Liver (tissue), 9 donors: Measurements from ENCODE around the gene FOXN3. TPM values are rescaled to one million over a fixed set of nuclear protein-coding genes. Genes with fewer than 3 reads are reported as not detected.

Experiments
- DNase-seq: peaks from one replicate; pipeline ENCODE4 v3.0.0-alpha.2; 2017; ENCODE audit warnings: low spot score
- H3K27ac ChIP-seq, 2 donors: one replicate each; pipeline ENCODE4 v1.7.0; 2013; ENCODE audit warnings: inconsistent platforms in 2 of 2, low read length in 2 of 2, control low read depth in 1 of 2, low read depth in 1 of 2, mild to moderate bottlenecking in 1 of 2
- H3K27me3 ChIP-seq, 4 donors: one replicate each; pipeline versions ENCODE4 v1.6.1 to v1.7.0; 2013; ENCODE audit warnings: low read length in 3 of 4, inconsistent platforms in 1 of 4, mild to moderate bottlenecking in 1 of 4, moderate library complexity in 1 of 4; ENCODE audit not compliant: control insufficient read depth in 4 of 4, insufficient read depth in 4 of 4
- H3K36me3 ChIP-seq, 4 donors: one replicate each; pipeline versions ENCODE4 v1.6.1 to v1.7.0; 2013; ENCODE audit warnings: low read length in 3 of 4, mild to moderate bottlenecking in 3 of 4, low read depth in 1 of 4, moderate library complexity in 1 of 4; ENCODE audit not compliant: control insufficient read depth in 4 of 4, insufficient read depth in 3 of 4
- H3K4me1 ChIP-seq, 4 donors: one replicate each; pipeline versions ENCODE4 v1.6.1 to v1.7.0; 2013; ENCODE audit warnings: low read length in 3 of 4, mild to moderate bottlenecking in 3 of 4, moderate library complexity in 1 of 4; ENCODE audit not compliant: control insufficient read depth in 4 of 4, insufficient read depth in 4 of 4
- H3K4me3 ChIP-seq, 3 donors: one replicate each; pipeline versions ENCODE4 v1.6.1 to v1.7.0; 2013; ENCODE audit warnings: low read length in 3 of 3, control low read depth in 1 of 3, low read depth in 1 of 3, mild to moderate bottlenecking in 1 of 3
- H3K9ac ChIP-seq, 2 donors: one replicate each; pipeline ENCODE4 v1.7.0; 2013; ENCODE audit warnings: low read length in 2 of 2, mild to moderate bottlenecking in 2 of 2, moderate library complexity in 2 of 2, control low read depth in 1 of 2, low read depth in 1 of 2
- H3K9me3 ChIP-seq, 4 donors: one replicate each; pipeline versions ENCODE4 v1.6.1 to v1.7.0; 2013; ENCODE audit warnings: low read length in 3 of 4; ENCODE audit not compliant: control insufficient read depth in 4 of 4
- ATF3 ChIP-seq: IDR thresholded peaks from 2 replicates; pipeline ENCODE4 v1.6.1; 2016; ENCODE audit warnings: antibody characterized with exemption
- CTCF ChIP-seq: fragments of 150-350 bp; IDR thresholded peaks from 2 replicates; pipeline ENCODE4 v1.5.1; 2017; ENCODE audit warnings: improper control_type of control experiment, low read depth, low read length; ENCODE audit not compliant: missing input control
- EGR1 ChIP-seq, 2 donors: IDR thresholded peaks; 2 replicates each; pipeline ENCODE4 v1.6.1; 2016 to 2018; ENCODE audit warnings: antibody characterized with exemption in 2 of 2, low read depth in 2 of 2
- FOXA1 ChIP-seq: IDR thresholded peaks from 2 replicates; pipeline ENCODE4 v1.6.1; 2016; ENCODE audit warnings: antibody characterized with exemption
- FOXA2 ChIP-seq: IDR thresholded peaks from 2 replicates; pipeline ENCODE4 v1.6.1; 2016; ENCODE audit warnings: antibody characterized with exemption
- GABPA ChIP-seq, 2 donors: IDR thresholded peaks in 1 of 2; conservative IDR thresholded peaks in 1 of 2; 2 replicates each; pipeline ENCODE4 v1.6.1; 2016; ENCODE audit warnings: antibody characterized with exemption in 2 of 2, mild to moderate bottlenecking in 1 of 2, moderate library complexity in 1 of 2
- HNF4A ChIP-seq, 2 donors: conservative IDR thresholded peaks; 2 replicates each; pipeline ENCODE4 v1.6.1; 2016; ENCODE audit warnings: antibody characterized with exemption in 2 of 2, mild to moderate bottlenecking in 2 of 2
- HNF4G ChIP-seq: IDR thresholded peaks from 2 replicates; pipeline ENCODE4 v1.6.1; 2016; ENCODE audit warnings: antibody characterized with exemption
- JUND ChIP-seq, 2 donors: IDR thresholded peaks; 2 replicates each; pipeline ENCODE4 v1.6.1; 2016; ENCODE audit warnings: antibody characterized with exemption in 2 of 2
- RAD21 ChIP-seq, 2 donors: IDR thresholded peaks; 2 replicates each; pipeline ENCODE4 v1.6.1; 2016; ENCODE audit warnings: antibody characterized with exemption in 2 of 2, mild to moderate bottlenecking in 2 of 2
- REST ChIP-seq: IDR thresholded peaks from 2 replicates; pipeline ENCODE4 v1.6.1; 2016; ENCODE audit warnings: antibody characterized with exemption, mild to moderate bottlenecking
- RXRA ChIP-seq, 2 donors: IDR thresholded peaks; 2 replicates each; pipeline ENCODE4 v1.6.1; 2017 to 2018; ENCODE audit warnings: antibody characterized with exemption in 2 of 2, mild to moderate bottlenecking in 1 of 2
- SP1 ChIP-seq: IDR thresholded peaks from 2 replicates; pipeline ENCODE4 v1.6.1; 2018; ENCODE audit warnings: antibody characterized with exemption, mild to moderate bottlenecking
- TAF1 ChIP-seq: conservative IDR thresholded peaks from 2 replicates; pipeline ENCODE4 v1.6.1; 2016; ENCODE audit warnings: antibody characterized with exemption, mild to moderate bottlenecking
- YY1 ChIP-seq: IDR thresholded peaks from 2 replicates; pipeline ENCODE4 v1.6.1; 2016; ENCODE audit warnings: antibody characterized with exemption, mild to moderate bottlenecking
- ZBTB33 ChIP-seq: IDR thresholded peaks from 2 replicates; pipeline ENCODE4 v1.6.1; 2016; ENCODE audit warnings: antibody characterized with exemption
- WGBS: extraction: QIAGEN DNeasy Blood & Tissue Kit; methylation state at CpG from one replicate; pipeline ENCODE4 v1.1.7; 2013; 5-methylcytosine and 5-hydroxymethylcytosine counted together
- polyA plus RNA-seq, 2 donors: library from polyadenylated mRNA; stranded (reverse) in 1 of 2; unstranded in 1 of 2; fragments of 200-250 nt in 1 of 2; fragments of >200 nt in 1 of 2; fragmentation: Nextera tagmentation in 1 of 2; extraction: Ambion mirVana in 1 of 2; gene quantifications; one replicate each; pipeline versions ENCODE4 v1.2.1 to v1.2.3, GENCODE V29; 2013 to 2015
- total RNA-seq, 2 donors: library from RNA; depleted of rRNA; stranded (reverse); fragments of >200 nt; gene quantifications; one replicate each; pipeline ENCODE4 v1.2.3, GENCODE V29; 2014
- donor health status: healthy.
- donor health status: healthy.
- donor health status: healthy.
- donor health status: healthy.
- donor health status: healthy.

FOXN3 gene
- total and polyA plus RNA-seq, 4 donors: 17.8 to 44.8 (median 35.3) TPM

DNA sequence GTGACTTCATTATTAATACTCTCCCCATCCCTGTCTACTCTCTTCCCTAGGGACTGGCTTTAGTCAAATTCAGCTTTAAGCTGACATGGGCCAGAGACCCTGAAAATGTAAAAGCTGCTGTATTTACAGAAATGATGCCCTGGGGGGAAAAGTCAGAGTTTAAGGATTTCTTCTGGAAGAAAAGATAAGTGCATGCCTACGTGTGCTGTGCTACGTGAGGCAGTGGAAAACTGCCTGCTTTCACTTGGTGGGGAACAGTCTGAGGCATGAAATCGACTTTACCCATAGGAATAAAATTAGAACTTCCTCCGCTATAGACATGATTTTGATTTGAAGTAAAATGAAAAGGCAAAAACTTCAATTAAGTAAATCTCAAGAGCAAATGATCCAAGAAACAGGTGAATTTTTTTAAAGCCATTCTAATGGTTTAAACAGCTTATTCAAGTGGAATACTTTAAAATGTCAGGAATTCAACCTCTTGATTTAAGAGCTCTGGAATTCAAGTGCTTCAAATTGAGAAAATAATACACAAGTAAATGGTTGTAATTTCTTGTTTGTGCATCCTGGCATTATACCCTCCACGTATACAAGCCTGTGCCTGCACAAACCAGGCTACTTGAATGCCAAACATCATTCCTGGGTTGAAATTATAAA, 168.5 kb downstream of the FOXN3 start:
- 93% methylated on average over 5 of the region's 5 CpGs for WGBS
- TF ChIP-seq RXRA (IDR thresholded peaks at IDR 0.05) (no peak), TAF1 (no peak), HNF4A (conservative IDR thresholded peaks at IDR 0.05) (no peak), CTCF (no peak), EGR1 (IDR thresholded peaks at IDR 0.05; ENCODE audit: low read depth in 2 of 2) (no peak)
- Histone ChIP-seq H3K27ac (no peak overlapping the region), H3K27me3 (no peaks in the 10 kb centered on the region), H3K4me1 (peaks cover 0 to 3% (median 0%) of the 10 kb centered on the region in 4 donors), H3K9me3 (no peaks in the 10 kb centered on the region), H3K9ac (no peak overlapping the region), H3K4me3 (no peak overlapping the region), H3K36me3 (peaks cover 0 to 4% (median 0%) of the 10 kb centered on the region in 4 donors)
- DNase-seq: no peak

DNA sequence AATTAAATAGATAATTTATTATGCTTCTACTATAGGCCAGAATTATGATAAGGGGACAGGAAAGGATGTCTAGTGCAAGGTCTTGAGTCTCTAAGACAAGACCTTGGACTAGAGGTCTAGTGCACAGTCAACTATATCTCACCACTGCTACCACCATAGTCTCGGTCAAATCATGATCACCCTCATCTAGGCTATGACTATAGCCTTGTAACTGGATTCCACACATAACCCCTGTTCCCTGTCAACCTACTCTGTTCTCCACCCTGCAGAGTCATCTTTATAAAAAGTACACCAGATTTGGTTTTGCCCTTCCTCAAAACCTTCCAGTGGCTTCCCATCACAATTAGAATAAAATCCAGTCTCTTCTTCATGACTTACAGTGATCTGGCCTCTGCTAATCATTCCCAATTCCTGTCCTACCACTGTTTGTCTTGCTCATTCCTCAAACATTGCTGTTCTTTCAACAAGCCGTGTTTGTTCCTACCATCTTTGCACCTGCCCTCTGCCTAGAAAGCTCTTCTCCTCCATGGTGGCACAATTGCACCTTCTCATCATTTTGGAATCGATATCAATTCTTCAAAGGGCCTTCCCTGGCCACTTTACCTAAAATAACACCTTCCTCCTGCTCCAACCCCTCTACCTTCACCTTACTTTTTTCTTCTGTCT, 169.4 kb downstream of the FOXN3 start:
- H3K27ac ChIP-seq: no peak overlapping the region
- no peak overlapping the region for H3K9ac ChIP-seq
- no peak for DNase-seq
- peak; percentile 24 for TF ChIP-seq FOXA2
- TF ChIP-seq YY1: peak; percentile 26
- TF ChIP-seq RAD21 (IDR thresholded peaks at IDR 0.05): peak in 1 of 2 donors; percentile 29
- no peak for TF ChIP-seq GABPA (IDR thresholded peaks at IDR 0.05 in 1 of 2, conservative IDR thresholded peaks at IDR 0.05 in 1 of 2)
- no peak for TF ChIP-seq FOXA1
- WGBS: 71% methylated on average over 3 of the region's 3 CpGs
- H3K4me3 ChIP-seq: no peak overlapping the region
- no peaks in the 10 kb centered on the region for H3K9me3 ChIP-seq
- peaks cover 0 to 4% (median 0%) of the 10 kb centered on the region in 4 donors for H3K36me3 ChIP-seq
- no peaks in the 10 kb centered on the region for H3K27me3 ChIP-seq
- peaks cover 0 to 3% (median 0%) of the 10 kb centered on the region in 4 donors for H3K4me1 ChIP-seq

DNA sequence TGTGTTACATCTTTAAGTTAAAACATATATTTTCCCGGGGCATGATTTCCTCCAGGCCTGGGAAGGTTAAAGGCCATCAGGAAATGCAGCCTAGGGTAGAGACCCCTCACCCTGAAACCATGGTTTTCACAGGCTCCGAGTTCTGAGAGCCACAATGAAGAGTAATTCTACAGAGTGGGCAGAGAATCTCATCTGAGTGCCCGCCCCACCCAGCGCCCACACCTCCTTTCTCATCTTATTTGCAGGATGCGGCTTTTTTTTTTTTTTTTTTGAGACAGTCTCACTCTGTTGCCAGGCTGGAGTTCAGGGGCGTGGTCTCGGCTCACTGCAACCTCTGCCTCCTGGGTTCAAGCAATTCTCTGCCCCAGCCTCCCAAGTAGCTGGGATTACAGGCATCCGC, 170.7 kb downstream of the FOXN3 start:
- 94% methylated on average over 8 of the region's 8 CpGs for WGBS
- no peak overlapping the region for H3K27ac ChIP-seq
- H3K4me3 ChIP-seq: no peak overlapping the region
- H3K36me3 ChIP-seq: peaks cover 0 to 4% (median 0%) of the 10 kb centered on the region in 4 donors
- H3K9me3 ChIP-seq: no peaks in the 10 kb centered on the region
- TF ChIP-seq RXRA (IDR thresholded peaks at IDR 0.05) (no peak), EGR1 (IDR thresholded peaks at IDR 0.05; ENCODE audit: low read depth in 2 of 2) (no peak), HNF4G (no peak), JUND (IDR thresholded peaks at IDR 0.05) (no peak), ZBTB33 (no peak), YY1 (no peak), REST (no peak), FOXA2 (no peak), TAF1 (no peak), FOXA1 (no peak), CTCF (no peak), ATF3 (no peak), SP1 (no peak)
- H3K4me1 ChIP-seq: peaks cover 0 to 3% (median 0%) of the 10 kb centered on the region in 4 donors
- H3K9ac ChIP-seq: no peak overlapping the region
- no peak for DNase-seq
- no peaks in the 10 kb centered on the region for H3K27me3 ChIP-seq
